Putamen (tissue), 1 donor: ENCODE measurements around the gene IFT122.

Experiments used
- DNase-seq: peaks from one replicate; pipeline ENCODE4 v3.0.0-alpha.2; 2016; ENCODE audit warnings: low spot score

IFT122 gene

DNA sequence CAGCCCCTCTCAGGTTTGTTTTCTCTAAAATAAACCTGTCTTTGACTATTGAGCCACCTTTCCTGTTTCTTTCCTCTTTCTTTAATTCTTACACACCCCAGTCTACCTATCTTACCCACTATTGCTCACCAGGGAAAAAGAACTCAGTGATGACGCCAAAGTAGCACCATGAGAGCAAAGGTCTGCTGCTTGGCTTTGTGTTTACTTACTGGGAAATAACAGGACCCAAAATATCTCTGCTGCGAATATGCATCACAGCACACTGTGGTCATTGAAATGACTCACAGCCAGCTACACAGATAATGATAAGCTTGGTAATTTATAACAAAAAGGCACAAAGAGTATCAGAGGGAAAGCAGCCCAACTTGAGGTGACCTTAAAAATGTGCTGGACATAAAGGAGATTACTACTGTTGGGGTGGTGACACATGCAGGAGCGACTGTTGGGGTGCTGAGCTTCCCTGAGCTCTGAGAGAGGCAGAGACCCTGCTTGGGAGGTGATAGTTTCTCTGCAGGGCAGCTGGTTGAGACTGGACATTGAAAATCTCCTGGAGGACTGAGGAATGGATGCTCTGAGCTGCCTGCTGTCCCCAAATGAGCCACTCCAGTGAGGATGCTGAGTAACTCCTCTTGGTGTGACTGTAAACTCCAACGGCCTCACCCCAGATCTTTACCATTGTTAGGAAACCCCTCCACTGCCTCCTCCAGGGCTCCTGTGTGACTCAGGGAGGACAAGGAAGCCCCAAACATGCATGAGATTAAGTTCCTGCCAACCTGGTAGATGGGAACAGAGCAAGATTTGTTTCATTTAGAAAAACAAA is 26.1 kb upstream of the IFT122 start:
- DNase-seq = no peak

DNA sequence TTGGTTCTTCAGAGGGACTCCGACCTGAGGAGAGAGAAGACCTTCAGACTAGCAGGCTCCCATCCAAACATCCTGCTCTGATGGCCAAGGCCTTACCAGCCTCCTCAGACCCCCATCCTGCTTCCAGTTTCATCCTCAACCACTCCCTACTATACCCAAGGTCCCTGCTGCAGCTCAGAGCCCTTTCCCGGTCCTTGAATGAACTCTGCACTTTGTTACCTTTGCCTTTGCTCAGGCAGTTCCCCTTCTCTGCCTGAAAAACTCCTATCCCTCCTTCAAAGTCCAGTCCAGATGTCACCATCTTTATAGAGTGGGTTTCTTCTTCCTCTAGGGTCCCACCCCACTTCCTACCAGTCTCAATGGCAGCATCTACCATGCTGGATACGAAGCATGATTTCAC is 24.6 kb upstream of the IFT122 start:
- DNase-seq = no peak

DNA sequence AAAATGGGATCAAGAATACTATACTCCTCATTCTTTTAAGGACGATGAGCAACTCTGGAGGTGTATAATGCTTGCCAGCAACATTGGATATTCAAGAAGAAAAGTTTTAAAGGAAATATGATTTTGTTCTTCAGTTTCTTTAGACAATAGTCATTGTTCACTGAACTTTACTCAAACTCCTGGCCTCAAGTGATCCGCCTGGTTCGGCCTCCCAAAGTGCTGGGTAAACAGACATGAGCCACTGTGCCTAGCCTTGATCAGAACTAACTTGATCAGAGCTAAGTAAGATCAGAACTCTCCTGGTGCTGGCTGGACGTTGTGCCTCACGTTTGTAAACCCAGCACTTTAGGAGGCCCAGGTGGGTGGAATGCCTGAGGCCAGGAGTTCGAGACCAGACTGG is 24.2 kb upstream of the IFT122 start:
- no peak for DNase-seq

DNA sequence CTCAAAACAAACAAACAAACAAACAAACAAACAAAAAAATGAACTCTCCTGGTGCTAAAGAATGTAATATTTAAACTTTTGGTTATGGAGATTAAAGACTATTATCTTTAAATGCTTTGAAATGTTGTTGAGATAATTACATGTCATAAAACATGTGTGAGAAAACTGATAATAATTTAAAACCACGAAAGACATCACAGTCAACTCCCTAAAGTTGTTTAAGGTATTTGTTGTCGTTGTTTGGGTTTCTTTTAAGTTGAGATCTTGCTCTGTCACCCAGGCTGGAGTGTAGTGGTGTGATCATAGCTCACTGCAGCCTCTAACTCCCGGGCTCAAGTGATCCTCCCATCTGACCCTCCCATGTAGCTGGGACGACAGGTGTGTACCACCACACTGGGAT is 23.6 kb upstream of the IFT122 start:
- no peak for DNase-seq

DNA sequence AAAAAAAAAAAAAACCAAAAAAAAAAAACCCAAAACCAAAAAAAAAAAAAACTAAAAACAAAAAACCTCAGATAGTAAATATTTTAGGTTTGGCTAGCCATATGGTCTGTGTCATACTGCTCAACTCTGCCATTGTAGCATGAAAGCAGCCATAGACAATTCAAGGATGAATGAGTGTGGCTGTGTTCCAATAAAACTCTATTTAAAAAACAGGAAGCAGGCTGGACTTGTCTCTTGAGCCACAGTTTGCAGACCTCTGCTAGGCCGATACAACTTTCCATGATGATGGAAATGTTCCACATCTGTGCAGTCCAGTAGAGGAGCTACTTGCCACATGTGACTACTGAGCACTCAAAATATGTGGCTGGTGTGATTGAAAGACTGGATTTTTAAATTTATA is 22.7 kb upstream of the IFT122 start:
- DNase-seq = no peak

DNA sequence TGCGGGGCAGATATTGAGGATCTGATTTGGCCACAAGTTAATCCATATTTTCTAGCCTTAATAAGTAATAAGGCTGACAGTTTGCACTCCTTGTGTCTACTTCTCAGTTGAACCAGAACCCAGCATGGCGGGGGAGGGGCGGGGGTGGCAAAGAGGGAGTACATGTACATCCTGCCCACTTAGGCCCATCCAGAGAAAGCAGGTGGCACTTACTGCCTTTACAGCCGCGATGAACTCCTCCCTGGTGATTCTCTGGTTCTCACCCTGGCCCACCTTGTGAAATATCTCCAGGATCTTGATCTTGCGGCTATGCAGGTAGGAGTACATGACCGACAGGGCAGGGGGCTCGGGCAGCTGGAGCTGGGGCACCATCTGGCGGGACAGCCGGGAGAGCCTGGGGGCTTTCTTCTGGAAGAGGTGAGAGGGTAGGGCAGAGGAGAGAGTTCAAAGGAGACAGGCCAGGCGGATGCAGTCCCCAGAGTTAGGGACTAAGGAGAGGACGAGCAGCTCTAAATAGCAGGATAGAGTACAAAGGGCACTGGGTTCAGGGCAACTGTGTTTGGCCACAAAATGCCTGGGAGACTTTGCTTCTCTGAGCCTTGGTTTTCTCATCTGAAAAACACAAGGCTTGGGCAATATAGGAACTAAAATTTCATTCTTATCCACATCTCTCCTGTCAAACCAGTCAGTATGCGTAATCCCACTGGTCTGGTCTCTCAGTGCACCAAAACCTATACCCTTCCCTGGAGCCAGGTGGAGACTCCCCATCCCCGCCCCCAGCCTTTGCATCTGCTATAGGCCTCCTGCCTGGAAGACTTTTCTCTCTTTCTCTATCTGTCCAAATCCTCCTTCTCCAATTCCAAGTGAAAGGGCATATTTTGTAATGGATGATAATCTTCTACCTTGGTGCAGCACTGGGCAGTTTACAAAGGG is 21.7 kb upstream of the IFT122 start:
- DNase-seq = no peak

DNA sequence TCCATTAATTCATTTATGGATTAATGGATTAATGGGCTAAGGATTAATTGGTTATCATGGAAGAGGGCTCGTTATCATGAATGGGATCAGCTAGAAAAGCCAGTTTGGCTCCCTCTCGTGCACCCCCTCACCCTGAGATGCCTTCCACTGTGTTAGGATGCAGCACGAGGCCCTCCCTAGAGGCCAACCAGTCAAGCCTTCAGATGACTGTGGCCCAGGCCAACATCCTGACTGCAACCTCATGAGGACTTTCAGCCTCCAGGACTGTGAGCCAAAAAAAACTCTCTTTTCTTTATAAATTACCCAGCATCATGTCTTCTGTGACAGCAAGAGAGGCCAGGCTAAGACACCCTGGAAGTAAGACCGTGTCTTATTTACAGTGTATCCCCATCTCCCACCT is 20.5 kb upstream of the IFT122 start:
- no peak for DNase-seq

DNA sequence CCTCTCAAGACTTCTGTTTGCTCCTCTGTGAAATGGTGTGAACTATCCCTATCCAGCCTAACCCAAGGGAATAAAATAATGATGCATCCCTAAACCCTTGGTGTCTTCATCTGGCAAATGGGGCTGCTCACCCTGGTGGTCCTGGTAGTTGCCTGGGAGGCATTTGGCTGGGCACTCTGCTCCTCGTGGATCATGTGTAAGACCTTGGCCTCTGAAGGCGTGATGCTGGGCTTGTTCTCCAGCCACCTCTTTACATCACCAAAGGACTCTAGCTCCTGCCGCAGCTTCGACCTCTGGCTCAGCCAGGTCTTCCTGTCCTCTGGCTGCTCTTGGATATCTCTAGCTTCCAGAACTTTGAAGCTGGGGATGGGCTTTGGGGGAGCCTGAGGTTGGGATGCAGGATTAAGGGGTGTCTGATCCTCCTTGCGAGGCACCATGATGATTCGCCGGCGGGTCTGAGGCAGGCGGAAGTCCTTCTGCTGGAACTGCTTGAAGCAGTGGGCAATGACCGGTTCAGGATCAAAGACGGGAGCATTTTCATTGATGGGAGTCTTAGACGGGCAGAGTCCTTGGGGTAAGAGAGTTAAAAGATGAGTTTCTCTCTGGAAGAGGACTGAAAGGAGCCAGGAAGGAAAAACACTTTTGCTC is 18.7 kb upstream of the IFT122 start:
- DNase-seq = no peak

DNA sequence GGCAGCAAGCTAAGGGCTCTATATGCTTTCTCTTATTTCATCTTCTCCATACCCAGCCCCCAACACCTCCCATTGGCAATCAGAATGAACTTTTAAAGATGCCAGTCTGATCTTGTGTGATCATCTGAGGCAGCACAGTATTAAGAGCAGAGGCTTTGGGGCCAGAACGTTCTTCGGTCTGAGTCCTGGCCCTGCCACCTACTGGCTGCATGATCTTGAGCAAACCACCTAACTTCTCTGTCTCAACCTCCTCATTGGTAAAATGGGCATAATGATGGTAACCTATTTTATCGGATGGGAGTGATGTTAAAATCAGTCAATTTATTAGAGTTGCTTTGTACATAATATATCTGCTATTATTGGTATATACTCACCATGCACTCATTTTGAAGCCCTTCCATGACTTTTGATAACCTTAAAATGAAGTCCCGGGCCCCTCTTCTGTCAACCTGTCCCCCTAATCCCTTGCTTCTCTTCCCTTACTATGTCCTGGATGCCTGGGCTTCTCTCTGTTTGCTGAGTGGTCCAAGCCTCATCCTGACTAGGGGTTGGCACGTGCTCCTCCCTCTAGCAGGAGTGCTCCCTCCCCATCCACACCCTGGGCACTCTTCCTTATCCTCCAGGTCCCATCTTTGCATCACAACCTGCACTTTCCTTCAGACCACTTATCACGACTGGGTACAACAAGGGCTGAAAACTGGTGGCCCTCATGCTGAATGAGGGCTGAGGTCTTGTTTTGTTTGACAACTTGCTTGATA is 17.9 kb upstream of the IFT122 start:
- no peak for DNase-seq

DNA sequence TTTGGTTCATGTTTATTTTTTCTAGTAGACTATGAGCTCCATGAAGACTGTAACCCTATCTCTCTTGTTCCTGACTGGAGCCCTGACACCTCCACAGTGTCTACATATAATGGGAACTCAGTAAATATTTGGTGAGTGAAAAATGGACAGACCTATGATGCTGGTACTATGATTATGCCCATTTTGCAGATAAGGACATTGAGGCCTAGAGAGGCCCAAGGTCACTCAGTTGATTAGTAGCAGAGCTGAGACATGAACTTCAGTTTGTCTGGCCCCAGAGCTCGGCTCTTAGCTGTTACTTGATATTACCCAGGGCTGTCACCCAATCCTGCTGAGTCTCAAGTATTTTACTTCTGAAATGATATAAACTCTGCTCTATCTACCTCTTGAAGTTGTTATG is 17.1 kb upstream of the IFT122 start:
- no peak for DNase-seq

DNA sequence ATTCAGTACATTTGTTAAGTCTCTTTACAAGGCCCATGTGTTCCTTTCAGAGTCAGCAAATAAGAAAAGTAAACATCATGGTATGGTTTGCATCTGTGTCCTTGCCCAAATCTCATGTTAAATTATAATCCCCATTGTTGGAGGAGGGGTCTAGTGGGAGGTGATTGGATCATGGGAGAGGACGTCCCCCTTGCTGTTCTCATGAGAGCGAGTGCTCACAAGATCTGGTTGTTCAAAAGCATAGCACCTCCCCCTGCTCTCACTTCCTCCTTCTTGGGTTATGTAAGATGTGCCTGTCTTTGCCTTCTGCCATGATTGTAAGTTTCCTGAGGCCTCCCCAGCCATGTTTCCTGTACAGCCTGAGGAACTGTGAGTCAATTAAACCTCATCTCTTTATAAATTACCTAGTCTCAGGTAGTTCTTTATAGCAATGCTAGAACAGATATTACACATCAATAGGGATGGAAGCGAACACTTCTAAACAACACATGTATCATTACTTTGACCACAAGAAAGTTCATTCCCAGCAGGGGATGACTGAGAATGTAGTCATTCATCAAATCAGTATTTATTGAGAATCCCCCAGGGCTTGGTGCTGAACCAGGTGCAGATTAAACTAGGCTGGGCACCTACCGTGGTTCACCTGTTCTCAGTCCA is 15.7 kb upstream of the IFT122 start:
- DNase-seq = no peak

DNA sequence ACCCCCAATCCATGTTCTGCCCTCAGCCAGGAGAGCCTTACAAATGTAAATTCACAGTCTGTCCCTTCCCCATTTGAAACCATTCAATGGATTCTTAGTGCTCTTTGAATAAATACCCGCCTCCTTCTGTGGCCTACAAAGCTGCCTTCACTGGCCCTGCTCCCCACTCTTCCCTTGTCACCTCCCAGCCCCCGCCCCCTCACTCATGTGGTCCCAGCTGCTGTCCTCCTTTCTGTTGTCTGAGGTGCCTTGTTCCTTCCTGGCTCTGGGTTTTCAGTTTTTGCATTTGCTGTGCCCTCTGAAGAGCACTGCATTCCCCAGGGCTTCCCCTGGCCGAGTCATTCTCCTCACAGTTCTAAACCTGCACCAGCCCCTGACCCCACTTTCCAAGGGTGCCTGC is 14.8 kb upstream of the IFT122 start:
- no peak for DNase-seq

DNA sequence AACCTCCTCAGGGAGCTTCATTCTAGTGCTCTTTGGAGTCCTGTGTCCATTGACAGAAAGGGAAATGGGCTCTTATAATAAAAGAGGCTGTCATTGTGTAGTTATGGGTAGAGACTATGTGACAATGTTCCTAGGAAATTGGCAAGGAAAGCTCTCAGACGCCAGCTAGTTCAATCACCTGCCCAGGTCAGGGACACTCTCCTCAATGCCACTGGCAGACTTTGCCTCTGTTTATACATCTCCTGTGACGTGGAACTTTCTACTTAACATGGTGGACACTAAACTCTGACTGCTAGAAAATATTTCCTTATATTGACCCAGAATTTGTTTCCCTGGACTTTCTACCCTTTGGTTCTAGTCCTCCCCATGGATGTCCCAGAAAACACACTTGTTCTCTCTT is 14.4 kb upstream of the IFT122 start:
- DNase-seq = no peak

DNA sequence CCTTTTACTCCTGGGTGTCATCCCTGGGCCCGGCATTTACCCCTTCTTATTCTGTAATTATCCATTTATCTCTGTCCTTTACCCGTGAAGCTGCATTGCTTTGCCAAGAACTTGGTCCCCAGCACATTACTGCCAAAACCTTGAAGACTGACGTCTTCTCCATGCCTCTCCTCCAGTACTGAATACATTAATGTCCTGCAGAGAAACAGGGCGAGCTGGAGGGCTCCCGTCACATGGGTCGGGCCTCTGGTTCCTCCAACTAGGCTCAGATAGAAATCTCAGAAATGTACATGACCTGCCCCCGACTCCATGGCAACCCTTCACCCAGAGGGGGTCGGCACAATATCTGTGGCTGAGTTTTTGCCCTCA is 12.0 kb upstream of the IFT122 start:
- no peak for DNase-seq

DNA sequence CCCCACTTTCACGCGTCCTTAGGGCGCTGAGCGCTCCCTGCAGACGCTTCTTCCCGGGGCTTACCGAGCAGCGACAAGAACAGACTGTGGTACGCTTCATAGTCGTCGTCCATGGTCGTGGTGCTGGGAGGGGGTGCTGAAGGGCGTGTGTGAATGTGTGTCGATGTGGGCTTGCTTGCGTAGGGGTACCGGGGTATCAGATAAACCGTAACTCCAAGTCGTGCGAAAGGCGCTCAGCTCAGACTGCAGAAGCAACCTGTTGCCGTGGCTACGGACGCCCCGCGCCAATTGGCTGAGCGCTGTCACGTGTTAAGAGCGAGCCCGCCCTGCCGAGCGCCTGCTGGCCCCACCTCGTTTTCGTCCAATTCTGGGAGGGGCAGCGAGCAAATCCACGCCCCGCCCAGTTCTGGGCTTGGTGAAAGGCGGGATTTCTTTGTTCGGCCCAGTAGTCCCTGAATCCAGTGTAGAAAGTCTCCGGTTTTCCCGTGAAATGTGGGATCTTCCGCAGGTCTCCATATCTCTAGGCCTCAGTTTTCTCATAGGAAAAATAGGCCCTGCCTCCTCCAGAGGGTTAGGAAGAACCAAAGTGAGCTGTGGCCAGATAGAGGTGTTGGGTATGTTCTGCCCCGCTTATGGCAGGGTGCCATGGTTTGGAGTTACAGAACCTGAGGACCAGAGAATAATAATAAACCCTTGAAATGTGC is 11.5 kb upstream of the IFT122 start, which contains the start of gene EFCAB12:
Gene EFCAB12, minus strand, starts transcription at position 261 of the 704 bp plus-strand sequence. Its CDS starts 148 bp downstream, at position 113.
- DNase-seq = peak; percentile 96

DNA sequence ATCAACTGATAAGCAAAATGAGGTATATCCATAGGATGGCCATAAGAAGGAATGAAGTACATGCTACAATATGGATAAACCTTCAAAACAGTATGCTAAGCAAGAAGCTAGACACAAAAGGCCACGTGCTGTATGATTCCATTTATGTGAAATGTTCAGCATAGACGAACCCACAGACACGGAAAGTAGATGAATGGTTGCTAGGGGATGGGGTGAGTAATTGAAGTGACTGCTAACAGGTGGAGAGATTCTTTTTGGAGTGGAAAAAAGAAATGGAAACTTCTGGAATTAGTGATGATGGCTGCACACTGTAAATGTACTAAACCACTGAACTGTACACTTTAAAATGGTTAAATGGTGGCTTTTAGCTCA is 11.0 kb upstream of the IFT122 start:
- DNase-seq = no peak

DNA sequence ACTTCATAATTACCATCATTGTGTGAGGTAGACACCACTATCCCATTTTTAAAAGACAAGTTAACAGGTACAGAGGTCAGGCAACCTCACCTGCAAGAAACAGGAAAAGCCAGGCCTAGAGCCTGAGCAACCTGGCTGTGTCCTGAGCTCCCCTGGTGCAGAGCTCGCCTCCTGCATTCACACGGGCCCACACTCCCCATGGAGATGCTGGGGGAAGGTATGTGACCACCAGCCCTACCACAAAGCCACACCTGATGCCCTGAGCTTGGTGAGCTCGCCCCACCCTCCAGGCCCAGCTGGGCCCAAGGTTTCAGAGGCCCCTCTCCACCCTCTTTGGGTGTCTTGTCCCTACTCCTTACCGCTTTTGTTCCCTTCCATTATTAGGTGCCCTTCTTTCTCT is 10.4 kb upstream of the IFT122 start:
- DNase-seq = no peak

DNA sequence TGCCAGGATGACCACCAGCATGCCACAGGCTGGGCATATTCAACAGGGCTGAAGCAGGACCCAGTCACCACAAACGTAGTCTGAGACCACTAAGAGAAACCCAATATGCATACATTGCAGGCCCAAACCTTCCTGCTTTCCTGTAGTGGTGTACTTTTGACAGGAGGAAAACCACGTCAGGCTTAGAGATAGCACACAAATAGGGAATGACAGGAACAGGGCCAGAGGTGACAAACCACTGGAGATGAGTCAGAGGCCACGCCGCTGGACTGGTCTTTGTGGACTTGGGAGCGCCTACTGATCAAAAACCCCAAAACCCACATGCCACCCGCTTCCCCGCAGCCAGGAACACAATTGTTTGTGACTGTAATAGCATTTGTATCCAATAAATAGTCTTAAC is 8.0 kb upstream of the IFT122 start:
- no peak for DNase-seq

DNA sequence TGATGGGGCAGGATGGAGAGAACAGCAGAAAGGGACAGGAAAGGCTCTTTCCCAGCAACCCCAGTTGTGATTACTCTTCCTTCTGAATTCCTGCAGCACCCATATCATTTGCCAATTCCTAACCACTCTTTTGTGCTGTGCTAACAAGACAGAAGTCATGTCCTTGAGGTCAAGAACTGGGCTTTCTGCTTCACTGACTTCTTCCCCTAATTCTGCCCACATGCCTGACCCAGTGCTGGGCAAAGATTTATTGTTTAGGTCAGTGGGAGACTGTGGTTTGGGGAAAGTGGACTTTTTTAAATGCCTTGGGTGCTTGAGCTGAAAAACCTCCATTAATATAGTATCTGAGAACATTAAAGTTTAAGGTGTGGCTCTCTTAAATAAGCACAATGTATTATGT is 7.4 kb upstream of the IFT122 start:
- DNase-seq = no peak

DNA sequence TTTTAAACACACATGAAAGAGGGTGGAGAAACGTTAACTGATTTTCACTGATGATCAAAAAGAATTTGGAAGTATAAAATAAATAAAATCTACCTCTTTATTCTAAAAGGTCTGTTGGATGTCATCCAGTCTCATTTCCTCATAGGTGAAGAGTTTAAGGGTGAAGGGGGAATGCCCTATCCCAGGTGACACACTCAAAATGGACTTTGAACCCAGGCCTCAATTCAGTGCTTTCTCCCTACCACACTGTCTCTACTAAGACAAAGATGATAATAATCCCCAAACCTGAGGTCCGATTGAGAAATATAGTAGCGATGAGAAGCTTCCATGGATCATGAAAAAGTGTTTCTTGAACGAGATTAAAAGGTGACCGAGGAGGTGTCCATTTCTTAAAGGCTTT is 6.5 kb upstream of the IFT122 start:
- no peak for DNase-seq

DNA sequence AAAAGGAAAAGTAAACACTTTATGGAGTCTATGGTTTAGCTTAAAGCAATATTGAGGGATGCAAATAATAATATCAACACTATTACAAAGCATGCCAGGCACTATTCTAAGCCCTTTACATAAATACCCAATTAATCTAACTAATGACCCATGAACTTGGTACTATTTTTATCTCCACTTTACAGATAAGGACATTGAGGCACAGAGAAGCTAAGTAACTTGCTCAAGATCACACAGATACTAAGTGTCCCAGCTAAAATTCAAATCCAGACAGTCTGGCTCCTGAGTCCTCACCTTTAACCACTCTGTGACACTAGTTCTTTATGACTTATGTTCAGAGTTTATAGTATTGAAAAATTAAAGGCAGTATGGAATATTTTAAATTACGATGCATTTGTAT is 5.9 kb upstream of the IFT122 start:
- DNase-seq = no peak
